GM21528 (cell line): ENCODE results near the gene MFNG.

ENCODE experiments used
- ATAC-seq: cut with Tn5 transposase; IDR thresholded peaks from one replicate; pipeline ENCODE4 v1.9.1; 2021; ENCODE audit warnings: mild to moderate bottlenecking, moderate library complexity; ENCODE audit not compliant: unreplicated experiment, low FRiP score

The MFNG gene

GRCh38 chr22:37454857-37455686, 31.1 kb downstream of the MFNG start:
- no peak for ATAC-seq

GRCh38 chr22:37453696-37454095, 32.5 kb downstream of the MFNG start:
- no peak for ATAC-seq

DNA sequence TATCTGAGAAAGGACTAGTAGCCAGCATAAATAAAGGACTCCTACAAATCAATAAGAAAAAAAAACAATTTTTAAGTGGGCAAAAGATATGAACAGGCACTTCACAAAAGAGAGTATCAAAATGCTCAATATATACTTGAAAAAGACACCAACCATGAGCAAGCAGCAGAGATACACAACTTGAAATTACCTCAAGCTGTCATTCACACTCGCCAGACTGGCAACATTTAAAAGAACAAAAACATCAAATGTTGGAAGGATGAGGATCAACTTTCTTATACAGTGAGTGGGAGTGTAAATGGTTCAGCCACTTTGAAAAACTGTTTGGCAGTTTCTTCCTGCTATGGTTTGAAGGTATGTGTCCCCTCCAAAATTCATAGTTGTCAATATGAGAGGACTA, 35.0 kb downstream of the MFNG start:
- ATAC-seq = no peak

DNA sequence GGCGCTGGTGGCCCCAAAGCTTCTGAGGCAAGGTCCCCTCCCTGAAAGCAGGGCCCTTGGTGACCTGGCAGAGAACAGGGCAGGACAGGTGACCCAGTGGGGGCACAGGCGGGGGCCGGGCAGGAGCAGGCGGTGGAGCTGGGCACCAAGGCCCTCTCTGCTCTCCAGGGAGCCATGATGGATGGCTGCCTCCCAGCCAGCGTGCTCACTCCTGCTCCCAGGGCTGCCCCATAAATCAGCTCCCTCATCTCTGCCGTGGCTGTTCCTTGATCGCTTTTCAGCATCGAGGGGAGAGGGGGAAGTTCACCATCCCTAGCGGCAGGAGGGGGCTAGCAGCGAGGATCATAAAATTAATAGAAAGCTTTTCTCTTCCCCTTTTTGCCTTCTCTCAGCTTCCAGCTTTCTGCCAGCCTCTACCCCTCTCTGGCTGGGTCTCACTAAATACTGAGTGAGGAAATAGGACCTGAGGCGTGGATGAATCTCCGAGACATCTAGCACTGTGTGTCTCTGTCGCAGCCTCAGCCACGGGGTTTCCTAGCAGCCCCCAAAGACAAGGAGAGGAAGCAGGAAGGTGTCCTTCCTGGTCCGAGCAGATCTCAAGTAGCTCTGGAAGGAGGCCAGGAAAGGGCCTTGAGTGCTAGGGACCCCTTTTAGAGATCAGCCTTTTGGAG, 36.7 kb downstream of the MFNG start:
- ATAC-seq = no peak

DNA sequence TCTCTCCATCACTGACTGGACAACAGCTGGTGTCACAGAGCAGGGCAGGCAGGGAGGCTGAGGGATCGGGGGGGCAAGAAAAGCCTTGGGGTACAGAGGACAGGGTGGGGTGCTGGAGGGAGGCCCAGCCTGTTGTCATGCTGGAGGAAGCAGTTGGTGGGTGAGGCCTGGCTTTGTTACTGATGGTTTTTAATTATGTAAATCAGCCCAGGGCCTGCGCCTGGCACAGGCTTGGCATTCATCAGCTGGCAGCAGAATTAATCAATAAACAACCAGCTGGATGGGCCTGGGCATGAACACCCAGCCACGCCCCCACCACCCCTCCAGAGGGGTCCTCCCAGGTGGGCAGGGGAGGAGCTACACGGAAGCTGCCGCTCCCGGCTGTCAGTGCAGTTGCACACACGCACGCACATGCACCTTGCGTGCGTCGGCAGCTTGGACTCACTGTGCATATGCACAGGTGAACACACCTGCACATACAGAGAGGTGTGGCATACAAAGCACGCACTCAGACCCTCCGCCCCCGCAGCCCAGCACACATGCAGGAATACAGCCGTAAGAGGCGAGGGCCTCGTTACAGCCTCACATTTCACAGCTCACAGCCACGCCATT, 37.6 kb downstream of the MFNG start:
- no peak for ATAC-seq

DNA sequence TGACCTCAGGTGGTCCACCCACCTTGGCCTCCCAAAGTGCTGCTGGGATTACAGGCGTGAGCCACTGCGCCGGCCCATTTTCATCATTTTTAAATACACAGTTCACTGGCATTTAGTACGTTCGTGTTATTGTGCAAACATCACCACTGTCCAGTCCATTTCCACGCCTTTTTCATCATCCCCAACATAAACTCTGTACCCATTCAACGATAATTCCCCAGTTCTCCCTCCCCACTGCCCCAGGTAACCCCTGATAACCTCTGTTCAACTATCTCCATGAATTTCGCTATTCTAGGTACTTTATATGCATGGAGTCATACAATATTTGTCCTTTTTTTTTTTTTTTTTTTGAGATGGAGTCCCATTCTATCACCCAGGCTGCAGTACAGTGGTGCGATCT, 40.7 kb downstream of the MFNG start:
- ATAC-seq = no peak

DNA sequence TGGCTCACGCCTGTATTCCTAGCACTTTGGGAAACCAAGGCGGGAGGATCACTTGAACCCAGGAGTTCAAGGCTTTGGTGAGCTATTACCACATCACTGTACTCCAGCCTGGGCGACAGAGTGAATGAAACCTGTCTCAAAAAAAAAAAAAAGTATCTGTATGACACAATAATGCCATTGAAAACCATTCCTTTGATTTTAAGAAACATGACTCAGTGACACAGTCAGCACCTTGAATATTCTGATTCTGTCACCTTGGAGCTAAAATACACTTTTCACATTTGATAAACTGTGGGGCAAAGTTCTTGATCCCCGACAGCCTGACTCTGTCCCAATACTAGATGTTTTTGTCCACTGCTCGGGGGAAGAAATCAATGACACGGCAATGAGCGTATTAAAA, 42.2 kb downstream of the MFNG start:
- no peak for ATAC-seq

DNA sequence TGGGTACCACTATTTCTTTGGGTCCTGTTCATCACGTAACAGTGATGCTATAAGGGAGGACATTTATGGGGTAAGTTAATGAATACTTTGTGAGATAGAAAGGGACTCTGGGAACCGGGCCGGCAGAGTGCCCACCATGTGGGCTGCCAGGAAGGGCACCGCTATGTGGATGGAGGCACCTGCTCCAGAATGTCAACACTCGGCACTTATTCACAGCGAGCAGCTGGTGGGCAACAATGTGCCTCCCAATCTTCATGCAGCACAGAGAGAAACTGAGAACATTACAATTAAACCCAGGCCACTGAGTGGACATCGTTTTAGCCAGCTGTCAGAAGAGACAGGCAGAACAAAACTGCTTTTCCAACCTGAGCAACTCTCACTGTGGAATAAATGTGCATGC, 43.1 kb downstream of the MFNG start:
- no peak for ATAC-seq

DNA sequence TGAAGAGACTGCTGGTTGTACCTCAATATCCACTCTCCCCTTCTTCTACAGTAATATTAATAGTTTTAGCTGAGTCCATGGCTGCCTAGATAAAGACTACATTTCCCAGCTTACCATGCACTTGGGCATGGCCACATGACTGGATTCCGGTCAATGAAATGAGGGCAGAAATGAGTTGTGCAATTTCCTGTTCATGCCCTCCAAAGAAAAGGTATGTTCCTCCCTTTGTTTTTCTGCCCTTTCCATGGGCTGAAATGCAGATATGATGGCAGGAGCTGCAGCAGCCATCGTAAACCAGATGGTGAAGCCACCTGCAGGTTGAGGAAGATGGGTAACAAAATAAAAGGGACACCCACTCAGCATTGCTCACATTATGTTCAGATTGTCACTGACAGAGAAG, 43.6 kb downstream of the MFNG start:
- ATAC-seq = no peak

DNA sequence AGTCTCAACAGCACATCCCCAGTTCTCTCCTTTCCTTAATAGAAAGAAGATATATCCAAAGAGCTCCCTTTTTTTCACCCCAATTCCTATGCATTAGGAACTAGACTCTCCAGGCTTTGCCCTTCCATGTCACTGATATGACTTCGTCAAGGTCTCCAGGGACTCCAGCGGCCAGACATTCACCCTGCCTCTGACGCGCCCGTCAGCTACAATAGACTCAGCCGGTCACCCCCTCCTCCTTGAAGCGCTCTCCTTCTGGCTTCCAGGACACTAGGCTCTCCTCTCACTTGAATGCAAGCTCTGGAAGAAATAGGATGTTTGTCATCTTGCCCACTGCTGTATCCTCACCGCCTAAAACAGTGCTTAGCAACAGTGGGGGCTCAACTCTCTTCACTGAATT, 44.0 kb downstream of the MFNG start:
- ATAC-seq = no peak

- no peak for ATAC-seq
These were observed 45.3 kb downstream of the MFNG start for GRCh38 chr22:37440875-37441274.

GRCh38 chr22:37439347-37439746, 46.8 kb downstream of the MFNG start:
- no peak for ATAC-seq

DNA sequence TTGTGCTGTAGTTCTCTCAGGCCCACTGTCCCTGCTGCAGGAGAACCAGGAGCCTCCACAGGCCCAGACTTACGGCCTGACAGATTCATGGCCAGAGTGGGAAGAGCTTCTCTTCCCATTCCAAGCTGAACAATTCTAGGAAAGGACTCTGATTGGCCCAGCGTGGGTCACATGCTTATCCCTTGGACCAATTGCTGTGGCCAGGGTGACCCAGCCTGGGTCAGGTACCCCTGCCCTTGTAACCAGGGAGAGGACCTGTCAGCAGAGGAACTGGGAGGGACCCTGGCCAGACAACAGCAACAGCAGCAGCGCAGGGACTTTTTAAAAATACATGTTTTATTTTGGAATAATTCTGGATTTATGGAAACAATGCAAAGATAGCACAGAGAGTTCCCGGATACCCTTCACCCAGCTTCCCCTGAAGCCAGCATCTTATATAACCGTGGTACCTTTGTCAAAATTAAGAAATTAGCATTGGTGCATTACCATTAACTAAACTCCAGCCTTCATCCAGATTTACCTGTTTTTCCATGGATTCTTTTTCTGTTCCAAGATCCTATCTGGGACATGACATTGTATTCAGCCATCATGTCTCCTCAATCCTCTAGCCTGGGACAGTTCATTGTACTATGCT, 50.1 kb downstream of the MFNG start:
- ATAC-seq = no peak

- ATAC-seq = no peak
These were observed 52.4 kb downstream of the MFNG start for GRCh38 chr22:37433786-37434185.

DNA sequence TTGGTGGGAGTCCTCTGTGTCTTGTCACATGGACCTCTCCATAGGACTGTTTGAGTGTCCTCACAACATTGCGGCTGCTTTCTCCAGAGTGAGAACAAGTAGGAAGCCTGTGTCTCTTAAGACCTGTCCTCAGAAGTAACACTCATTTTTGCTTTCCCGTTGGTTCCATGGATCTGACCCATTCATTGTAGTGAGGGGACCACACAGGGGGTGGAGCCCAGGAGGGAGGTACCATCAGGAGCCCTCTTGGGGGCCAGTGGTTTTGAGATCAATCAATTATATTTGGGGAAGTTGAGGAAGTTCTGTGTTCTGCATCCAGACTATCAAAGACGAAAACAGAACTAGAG, 53.5 kb downstream of the MFNG start:
- ATAC-seq = no peak

- no peak for ATAC-seq
These were observed 54.1 kb downstream of the MFNG start for GRCh38 chr22:37431801-37432707.

GRCh38 chr22:37431366-37431765, 54.8 kb downstream of the MFNG start:
- ATAC-seq = no peak

DNA sequence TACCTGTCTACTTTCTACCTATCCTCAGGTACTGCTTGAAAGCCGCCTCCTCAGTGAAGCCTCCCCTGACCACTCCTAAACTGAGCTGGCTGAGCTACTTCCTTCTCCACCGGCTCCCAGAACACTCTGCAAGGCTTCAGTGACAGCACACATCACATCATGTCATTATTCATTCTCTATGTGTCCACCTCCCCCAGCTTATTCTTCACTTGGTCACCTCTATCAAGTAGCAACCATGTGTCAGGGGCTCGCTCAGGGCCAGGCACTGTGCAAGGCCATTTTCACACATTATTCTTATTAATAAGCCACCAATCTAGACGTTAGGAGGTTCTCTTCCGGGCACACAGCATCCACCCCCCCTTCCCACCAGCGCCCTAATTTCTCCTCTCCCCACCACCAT, 55.2 kb downstream of the MFNG start:
- ATAC-seq = no peak

DNA sequence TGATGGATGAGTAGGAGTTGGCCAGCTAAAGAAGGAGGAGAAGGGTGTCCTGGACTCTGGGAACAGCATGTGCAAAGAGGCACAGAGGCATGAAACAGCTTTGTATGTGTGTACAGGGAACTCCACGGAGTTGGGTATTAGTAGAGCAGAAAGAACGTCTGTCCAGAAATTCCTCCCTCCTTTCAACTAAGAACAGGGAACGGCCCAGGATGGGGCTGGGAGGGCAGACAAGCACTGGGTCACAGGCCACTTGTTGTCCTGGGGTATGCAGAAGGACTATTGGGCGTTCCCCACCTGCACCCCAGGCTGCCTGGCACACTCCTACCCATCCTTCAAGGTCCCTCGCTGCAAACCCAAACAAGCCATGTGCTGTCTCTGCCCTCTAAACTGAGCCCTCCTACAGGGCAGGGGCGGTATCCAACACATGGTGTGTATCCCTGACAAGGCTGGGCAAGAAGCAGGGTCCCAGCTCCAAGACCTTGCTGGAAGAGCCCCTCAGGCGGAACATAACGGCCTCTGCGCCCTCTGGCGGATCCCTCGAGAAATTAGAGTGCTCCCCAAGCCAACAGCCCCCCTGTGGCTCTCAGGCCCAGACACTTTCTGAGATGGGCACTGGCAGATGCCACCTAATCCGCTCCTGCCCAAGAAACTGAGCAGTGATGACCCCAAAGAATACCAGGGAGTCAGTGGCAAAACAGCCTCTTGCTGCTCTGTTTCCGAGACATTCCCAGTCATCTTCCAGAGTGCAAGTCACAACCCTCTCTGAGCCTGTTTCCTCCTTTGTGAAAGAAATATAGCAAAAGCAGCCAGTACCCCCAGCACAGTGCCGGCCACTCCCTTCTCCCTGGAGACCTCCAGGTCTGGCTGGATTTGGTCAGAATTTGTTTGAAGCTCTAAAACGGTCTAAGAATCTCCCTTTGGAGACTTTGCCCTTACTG, 57.3 kb downstream of the MFNG start:
- ATAC-seq = no peak
